ENCODE measurements around the gene RSPH6A.

The RSPH6A gene

DNA sequence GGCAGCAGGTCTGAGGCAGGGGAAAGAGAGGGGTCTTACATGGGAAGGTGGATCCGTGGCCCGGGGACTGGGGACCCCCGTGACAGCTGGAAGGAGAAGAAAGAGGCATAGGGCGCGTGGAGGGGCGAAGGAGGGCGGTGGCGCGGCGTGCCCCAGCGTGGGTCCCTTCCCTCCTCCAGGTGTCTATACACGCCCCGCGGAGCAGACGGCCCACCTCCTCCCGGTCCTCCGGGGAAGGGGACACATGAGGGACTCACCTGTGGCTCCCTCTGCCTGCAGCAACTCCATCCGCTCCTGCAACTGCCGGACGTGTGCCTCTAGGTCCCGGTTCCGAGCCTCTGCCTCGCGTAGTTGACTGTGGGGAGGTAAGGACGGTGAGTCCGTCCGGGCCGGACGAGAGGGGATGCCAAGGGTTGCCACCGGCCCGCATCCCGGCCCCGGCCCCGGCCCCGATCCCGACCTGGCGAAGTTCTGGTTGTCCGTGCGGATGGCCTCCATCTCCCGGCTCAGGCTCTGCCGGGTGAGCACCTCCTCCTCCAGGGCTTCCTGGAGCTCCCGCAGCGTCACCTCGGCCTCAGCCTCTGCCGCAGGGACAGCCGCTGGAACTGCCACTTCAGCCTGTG, 43.7 kb downstream of the RSPH6A start:
- no peak overlapping the region for H3K4me3 ChIP-seq (ENCODE audit: control insufficient read depth, low read depth, low read length)
- no peak for DNase-seq (ENCODE audit: low read depth)
- TF ChIP-seq, protein P1, sequence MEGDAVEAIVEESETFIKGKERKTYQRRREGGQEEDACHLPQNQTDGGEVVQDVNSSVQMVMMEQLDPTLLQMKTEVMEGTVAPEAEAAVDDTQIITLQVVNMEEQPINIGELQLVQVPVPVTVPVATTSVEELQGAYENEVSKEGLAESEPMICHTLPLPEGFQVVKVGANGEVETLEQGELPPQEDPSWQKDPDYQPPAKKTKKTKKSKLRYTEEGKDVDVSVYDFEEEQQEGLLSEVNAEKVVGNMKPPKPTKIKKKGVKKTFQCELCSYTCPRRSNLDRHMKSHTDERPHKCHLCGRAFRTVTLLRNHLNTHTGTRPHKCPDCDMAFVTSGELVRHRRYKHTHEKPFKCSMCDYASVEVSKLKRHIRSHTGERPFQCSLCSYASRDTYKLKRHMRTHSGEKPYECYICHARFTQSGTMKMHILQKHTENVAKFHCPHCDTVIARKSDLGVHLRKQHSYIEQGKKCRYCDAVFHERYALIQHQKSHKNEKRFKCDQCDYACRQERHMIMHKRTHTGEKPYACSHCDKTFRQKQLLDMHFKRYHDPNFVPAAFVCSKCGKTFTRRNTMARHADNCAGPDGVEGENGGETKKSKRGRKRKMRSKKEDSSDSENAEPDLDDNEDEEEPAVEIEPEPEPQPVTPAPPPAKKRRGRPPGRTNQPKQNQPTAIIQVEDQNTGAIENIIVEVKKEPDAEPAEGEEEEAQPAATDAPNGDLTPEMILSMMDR (IDR thresholded peaks at IDR 0.05; ENCODE audit: control insufficient read depth, insufficient read depth, low read depth, low read length, missing control alignments), result no peak

DNA sequence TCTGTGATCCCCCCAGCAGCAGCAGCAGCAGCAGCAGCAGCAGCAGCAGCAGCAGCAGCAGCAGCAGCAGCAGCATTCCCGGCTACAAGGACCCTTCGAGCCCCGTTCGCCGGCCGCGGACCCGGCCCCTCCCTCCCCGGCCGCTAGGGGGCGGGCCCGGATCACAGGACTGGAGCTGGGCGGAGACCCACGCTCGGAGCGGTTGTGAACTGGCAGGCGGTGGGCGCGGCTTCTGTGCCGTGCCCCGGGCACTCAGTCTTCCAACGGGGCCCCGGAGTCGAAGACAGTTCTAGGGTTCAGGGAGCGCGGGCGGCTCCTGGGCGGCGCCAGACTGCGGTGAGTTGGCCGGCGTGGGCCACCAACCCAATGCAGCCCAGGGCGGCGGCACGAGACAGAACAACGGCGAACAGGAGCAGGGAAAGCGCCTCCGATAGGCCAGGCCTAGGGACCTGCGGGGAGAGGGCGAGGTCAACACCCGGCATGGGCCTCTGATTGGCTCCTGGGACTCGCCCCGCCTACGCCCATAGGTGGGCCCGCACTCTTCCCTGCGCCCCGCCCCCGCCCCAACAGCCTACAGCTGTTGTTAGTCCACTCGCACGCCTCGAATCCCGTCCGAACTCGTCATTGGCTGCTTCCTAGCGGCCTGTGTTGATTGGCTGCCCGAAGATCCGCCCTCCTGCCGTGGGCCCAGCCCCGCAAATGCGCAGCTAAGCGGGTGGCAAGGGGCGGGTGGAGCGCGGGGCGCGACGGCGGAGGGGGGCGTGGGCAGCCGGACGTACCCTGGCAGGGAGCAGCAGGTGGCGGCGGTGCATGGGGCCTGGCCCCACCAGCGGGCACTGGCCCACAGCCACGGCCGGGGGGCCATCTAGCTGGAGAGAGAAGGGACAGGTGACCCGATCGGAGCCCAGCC, 44.7 kb downstream of the RSPH6A start:
- peak; percentile 91 for DNase-seq (ENCODE audit: low read depth)
- peak overlapping the region; percentile 54 for H3K4me3 ChIP-seq (ENCODE audit: control insufficient read depth, low read depth, low read length)
- TF ChIP-seq, protein P1 (IDR thresholded peaks at IDR 0.05; ENCODE audit: control insufficient read depth, insufficient read depth, low read depth, low read length, missing control alignments), result peak; percentile 83

DNA sequence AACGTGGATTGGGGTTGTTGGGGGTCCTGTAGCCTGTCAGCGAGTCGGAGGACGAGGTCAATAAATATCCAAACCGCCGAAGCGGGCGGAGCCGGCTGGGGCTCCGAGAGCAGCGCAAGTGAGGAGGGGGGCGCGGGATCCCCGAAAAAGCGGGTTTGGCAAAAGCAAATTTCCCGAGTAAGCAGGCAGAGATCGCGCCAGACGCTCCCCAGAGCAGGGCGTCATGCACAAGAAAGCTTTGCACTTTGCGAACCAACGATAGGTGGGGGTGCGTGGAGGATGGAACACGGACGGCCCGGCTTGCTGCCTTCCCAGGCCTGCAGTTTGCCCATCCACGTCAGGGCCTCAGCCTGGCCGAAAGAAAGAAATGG, 45.3 kb downstream of the RSPH6A start:
- TF ChIP-seq, protein P1 (IDR thresholded peaks at IDR 0.05; ENCODE audit: control insufficient read depth, insufficient read depth, low read depth, low read length, missing control alignments), result no peak
- H3K4me3 ChIP-seq (ENCODE audit: control insufficient read depth, low read depth, low read length), result peak overlapping the region; percentile 54
- DNase-seq (ENCODE audit: low read depth), result no peak

DNA sequence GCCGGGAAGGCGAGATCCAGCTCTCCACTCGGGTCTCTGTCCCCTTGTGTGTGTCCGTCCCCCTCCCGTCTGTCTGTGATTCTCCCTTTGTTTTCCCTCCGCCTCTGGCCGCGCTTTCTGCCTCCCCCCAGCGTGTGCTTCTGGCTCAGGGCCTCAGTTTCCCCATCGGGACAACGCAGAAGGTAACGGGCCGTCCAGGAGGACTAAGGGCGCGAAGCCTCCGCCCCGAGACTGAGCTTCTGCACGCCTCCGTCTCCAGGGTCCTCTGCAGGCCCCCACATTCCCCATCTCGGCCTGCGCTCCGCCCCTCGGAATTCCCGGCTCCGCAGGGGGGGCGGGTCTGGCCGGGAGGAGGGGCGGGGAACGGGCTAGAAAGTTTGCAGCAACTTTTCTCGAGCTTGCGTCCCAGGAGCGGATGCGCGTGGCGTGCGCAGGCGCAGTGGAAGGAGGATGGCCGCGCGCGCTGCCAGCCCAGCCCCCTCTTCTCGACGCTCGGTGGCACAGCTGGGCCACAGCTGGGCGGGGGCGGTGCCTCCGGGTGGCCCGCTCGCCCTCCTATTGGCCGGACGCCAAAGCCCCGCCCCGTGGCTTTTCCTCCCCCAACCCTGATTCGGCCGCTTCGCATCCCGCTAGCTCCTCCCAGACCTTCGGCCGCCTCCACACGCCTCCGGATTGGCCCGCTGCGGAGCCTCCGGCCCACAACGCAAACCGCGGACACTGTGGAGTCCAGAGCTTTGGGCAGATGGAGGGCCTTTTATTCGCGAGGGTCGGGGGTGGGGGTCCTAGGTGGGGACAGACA, 45.9 kb downstream of the RSPH6A start, which contains the start of gene SIX5:
SIX5 (minus strand) TSS at position 269 of the 799 bp plus-strand sequence. CDS start 408 bp downstream, outside the sequence.
- DNase-seq (ENCODE audit: low read depth), result peak; percentile 89
- TF ChIP-seq, protein P1 (IDR thresholded peaks at IDR 0.05; ENCODE audit: control insufficient read depth, insufficient read depth, low read depth, low read length, missing control alignments), result no peak
- peak within 1 kb of the TSS; percentile 57 for H3K4me3 ChIP-seq (ENCODE audit: control insufficient read depth, low read depth, low read length)

DNA sequence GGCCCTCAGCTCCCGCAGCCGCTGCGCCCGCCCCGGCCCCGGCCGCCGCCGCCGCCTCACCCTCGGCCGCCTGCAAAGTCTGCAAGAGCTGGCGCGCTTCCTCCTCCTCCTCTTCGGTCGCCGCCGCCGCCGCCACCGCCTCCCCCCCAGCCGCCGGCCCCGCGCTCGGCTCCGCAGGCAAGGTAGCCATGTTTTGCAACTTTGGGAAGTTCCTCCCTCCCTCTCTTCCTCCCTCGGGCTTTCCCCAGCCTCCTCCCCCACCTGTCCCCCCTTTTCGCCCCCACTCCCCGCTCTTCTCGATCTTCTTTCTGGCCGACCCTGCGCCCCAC, 46.5 kb downstream of the RSPH6A start:
- H3K4me3 ChIP-seq (ENCODE audit: control insufficient read depth, low read depth, low read length), result peak overlapping the region; percentile 57
- TF ChIP-seq, protein P1 (IDR thresholded peaks at IDR 0.05; ENCODE audit: control insufficient read depth, insufficient read depth, low read depth, low read length, missing control alignments), result no peak
- DNase-seq (ENCODE audit: low read depth), result no peak

DNA sequence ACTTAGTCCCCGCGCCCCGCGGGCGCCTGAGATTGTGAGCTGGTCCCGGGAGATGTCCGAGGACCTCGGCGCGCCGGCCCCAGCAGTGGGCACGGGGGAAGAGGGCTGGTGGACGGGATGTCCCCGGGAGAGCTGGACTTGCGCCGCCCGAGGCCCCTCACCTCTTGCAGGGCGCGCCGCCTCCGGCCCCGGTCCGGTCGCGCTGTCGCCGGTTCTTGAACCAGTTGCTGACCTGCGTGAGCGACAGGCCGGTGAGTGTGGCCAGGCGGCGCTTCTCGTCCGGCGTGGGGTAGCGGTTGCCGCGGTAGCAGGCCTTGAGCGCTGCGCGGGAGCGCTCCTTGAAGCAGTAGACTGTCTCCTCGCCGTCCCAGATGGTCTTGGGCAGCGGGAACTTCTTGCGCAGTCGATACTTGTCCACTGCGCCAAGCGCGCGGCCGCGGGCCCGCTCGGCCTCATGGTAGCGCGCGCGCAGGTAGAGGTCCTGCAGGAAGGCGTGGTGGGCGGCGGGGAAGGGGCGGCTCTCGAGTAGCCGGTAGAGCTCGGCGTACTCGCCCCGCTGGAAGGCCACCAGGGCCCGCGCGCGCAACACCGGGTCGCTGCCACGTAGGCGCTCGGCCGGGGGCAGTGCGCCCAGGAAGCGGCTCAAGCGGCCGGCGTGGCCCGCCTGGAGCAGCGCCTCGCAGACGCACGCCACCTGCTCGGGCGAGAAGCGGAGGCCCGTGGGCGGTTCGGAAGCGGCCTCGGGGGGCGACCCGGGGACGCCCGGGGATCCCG, 47.0 kb downstream of the RSPH6A start:
- H3K4me3 ChIP-seq (ENCODE audit: control insufficient read depth, low read depth, low read length), result peak overlapping the region; percentile 57
- TF ChIP-seq, protein P1 (IDR thresholded peaks at IDR 0.05; ENCODE audit: control insufficient read depth, insufficient read depth, low read depth, low read length, missing control alignments), result no peak
- no peak for DNase-seq (ENCODE audit: low read depth)
